H1 (cell line): ENCODE data around the gene PNMA6E. TPM values are rescaled to one million over a fixed set of nuclear protein-coding genes. Genes with fewer than 3 reads are reported as not detected.

Source experiments
- CTCF ChIA-PET: fragments of 300-600 bp; sonication (Branson Sonifier 250); formaldehyde crosslinking; loops from one replicate; lab custom pipeline; 2021; ENCODE audit not compliant: partially characterized antibody; lab: Charles Lee
- POLR2A ChIA-PET: fragments of 300-600 bp; sonication (Branson Sonifier 250); formaldehyde crosslinking; loops from one replicate; lab custom pipeline; 2021; ENCODE audit warnings: inconsistent platforms; ENCODE audit not compliant: partially characterized antibody; lab: Charles Lee
- DNase-seq, 2 experiments: peaks; one replicate each; pipeline versions ENCODE4 v3.0.0 to v3.0.0-alpha.2; 2010 to 2022; ENCODE audit warnings: low spot score in 2 of 2, low read depth in 1 of 2, mixed read lengths in 1 of 2
- FAIRE-seq: peaks from 2 replicates; lab custom pipeline; 2011; peaks lifted over from hg19 to GRCh38; lab: Jason Lieb, UNC
- H2AFZ ChIP-seq: 2 replicates; pipeline ENCODE4 v1.8.1; 2012; ENCODE audit warnings: low read length, inconsistent platforms
- H2AK5ac ChIP-seq: 2 replicates; pipeline ENCODE4 v1.6.1; 2013; ENCODE audit warnings: low read depth, low read length
- H2BK120ac ChIP-seq: replicated peaks from 2 replicates; pipeline ENCODE3; 2013; ENCODE audit warnings: low read depth, low read length, inconsistent platforms
- H2BK12ac ChIP-seq: 2 replicates; pipeline ENCODE4 v1.6.1; 2013; ENCODE audit warnings: low read depth, low read length
- H2BK15ac ChIP-seq: 2 replicates; pipeline ENCODE4 v1.6.1; 2013; ENCODE audit warnings: low read length
- H2BK20ac ChIP-seq: 2 replicates; pipeline ENCODE4 v1.6.1; 2013; ENCODE audit warnings: low read length
- H2BK5ac ChIP-seq: 2 replicates; pipeline ENCODE4 v1.6.1; 2013; ENCODE audit warnings: low read depth, low read length
- H3K14ac ChIP-seq: 2 replicates; pipeline ENCODE4 v1.6.1; 2013; ENCODE audit warnings: inconsistent platforms; ENCODE audit not compliant: insufficient read length
- H3K18ac ChIP-seq: 2 replicates; pipeline ENCODE4 v1.6.1; 2013; ENCODE audit warnings: low read length; ENCODE audit errors: extremely low read depth
- H3K23ac ChIP-seq: 2 replicates; pipeline ENCODE4 v1.6.1; 2013; ENCODE audit warnings: inconsistent platforms; ENCODE audit not compliant: insufficient read length
- H3K23me2 ChIP-seq: 2 replicates; pipeline ENCODE4 v1.6.1; 2013; ENCODE audit warnings: low read depth, low read length
- H3K27ac ChIP-seq: 2 replicates; pipeline ENCODE4 v1.6.1; 2011; ENCODE audit warnings: low read depth, low read length, inconsistent platforms
- H3K27me3 ChIP-seq, 4 experiments: replicated peaks in 1 of 4; 1 replicate in 1 of 4; 2 replicates in 3 of 4; pipeline versions ENCODE4 v1.6.1 to v1.8.1; 2011 to 2013; ENCODE audit warnings: low read length in 3 of 4, mild to moderate bottlenecking in 3 of 4, inconsistent platforms in 2 of 4, mixed read lengths in 2 of 4, moderate library complexity in 1 of 4; ENCODE audit not compliant: control insufficient read depth in 3 of 4, insufficient read depth in 3 of 4; ENCODE audit errors: extremely low read depth in 1 of 4
- H3K36me3 ChIP-seq, 4 experiments: 2 replicates each; pipeline versions ENCODE4 v1.6.1 to v1.8.1; 2011 to 2013; ENCODE audit warnings: mild to moderate bottlenecking in 4 of 4, low read length in 3 of 4, moderate library complexity in 2 of 4, control low read depth in 1 of 4, inconsistent platforms in 1 of 4; ENCODE audit not compliant: insufficient read depth in 4 of 4, control insufficient read depth in 2 of 4
- H3K4ac ChIP-seq: replicated peaks from 2 replicates; pipeline ENCODE3; 2013; ENCODE audit warnings: low read length, low read depth, mixed read lengths, inconsistent platforms; ENCODE audit not compliant: insufficient read length
- H3K4me1 ChIP-seq, 4 experiments: replicated peaks in 1 of 4; 1 replicate in 1 of 4; 2 replicates in 3 of 4; pipeline versions ENCODE4 v1.6.1 to v1.8.1; 2011 to 2013; ENCODE audit warnings: low read length in 3 of 4, inconsistent platforms in 2 of 4, mixed read lengths in 1 of 4; ENCODE audit not compliant: insufficient read depth in 4 of 4, control insufficient read depth in 3 of 4
- H3K4me2 ChIP-seq, 2 experiments: 2 replicates each; pipeline versions ENCODE4 v1.6.1 to v1.8.1; 2011 to 2013; ENCODE audit warnings: low read depth in 2 of 2, low read length in 2 of 2, control low read depth in 1 of 2, inconsistent platforms in 1 of 2, mild to moderate bottlenecking in 1 of 2; ENCODE audit not compliant: insufficient read depth in 1 of 2
- H3K4me3 ChIP-seq, 4 experiments: fragments of 200-600, 300-600 bp in 1 of 4; sonication (generic), shearing (Covaris generic), sonication (Bioruptor Twin) in 1 of 4; 2 replicates each; pipeline versions ENCODE4 v1.5.1 to v1.8.1; 2011 to 2016; ENCODE audit warnings: low read length in 4 of 4, low read depth in 3 of 4, control low read depth in 2 of 4, inconsistent platforms in 2 of 4, mild to moderate bottlenecking in 2 of 4, mixed read lengths in 1 of 4, moderate library complexity in 1 of 4; ENCODE audit not compliant: insufficient read depth in 2 of 4; ENCODE audit errors: extremely low read depth in 1 of 4
- H3K56ac ChIP-seq: replicated peaks from 2 replicates; pipeline ENCODE3; 2013; ENCODE audit warnings: low read depth, mild to moderate bottlenecking, mixed read lengths, low read length, inconsistent platforms; ENCODE audit not compliant: insufficient read length
- H3K79me1 ChIP-seq: 2 replicates; pipeline ENCODE4 v1.6.1; 2013; ENCODE audit warnings: low read depth, low read length, control low read depth
- H3K79me2 ChIP-seq, 2 experiments: 2 replicates each; pipeline versions ENCODE4 v1.6.1 to v1.8.1; 2012 to 2013; ENCODE audit warnings: low read length in 2 of 2, mild to moderate bottlenecking in 2 of 2, inconsistent platforms in 1 of 2; ENCODE audit not compliant: insufficient read depth in 2 of 2, control insufficient read depth in 1 of 2
- H3K9ac ChIP-seq, 4 experiments: replicated peaks in 1 of 4; 1 replicate in 1 of 4; 2 replicates in 3 of 4; pipeline versions ENCODE4 v1.6.1 to v1.8.1; 2011 to 2013; ENCODE audit warnings: low read depth in 3 of 4, low read length in 3 of 4, control low read depth in 2 of 4, mild to moderate bottlenecking in 2 of 4, moderate library complexity in 2 of 4, inconsistent platforms in 1 of 4; ENCODE audit errors: extremely low read depth in 1 of 4
- H3K9me3 ChIP-seq, 2 experiments: 2 replicates each; pipeline versions ENCODE4 v1.6.1 to v1.8.1; 2012 to 2013; ENCODE audit warnings: mild to moderate bottlenecking in 2 of 2, moderate library complexity in 2 of 2, control low read depth in 1 of 2, inconsistent platforms in 1 of 2, low read depth in 1 of 2, low read length in 1 of 2, mixed read lengths in 1 of 2; ENCODE audit not compliant: insufficient read depth in 2 of 2
- H4K20me1 ChIP-seq, 2 experiments: replicated peaks in 1 of 2; 2 replicates each; pipeline versions ENCODE3 to v1.8.1; 2011 to 2013; ENCODE audit warnings: inconsistent platforms in 2 of 2, low read length in 2 of 2, mild to moderate bottlenecking in 1 of 2; ENCODE audit not compliant: insufficient read depth in 2 of 2, control insufficient read depth in 1 of 2
- H4K5ac ChIP-seq: 2 replicates; pipeline ENCODE4 v1.6.1; 2013; ENCODE audit warnings: low read length, low read depth, mixed read lengths, inconsistent platforms; ENCODE audit not compliant: insufficient read length
- H4K8ac ChIP-seq: 2 replicates; pipeline ENCODE4 v1.8.0; 2013; ENCODE audit warnings: mild to moderate bottlenecking, moderate library complexity, low read length, inconsistent platforms; ENCODE audit not compliant: insufficient read depth; ENCODE audit errors: extremely low read depth
- H4K91ac ChIP-seq: replicated peaks from 2 replicates; pipeline ENCODE3; 2013; ENCODE audit warnings: low read length, mixed read lengths, inconsistent platforms; ENCODE audit not compliant: insufficient read length
- EP300 ChIP-seq, 2 experiments: IDR thresholded peaks; 1 replicate in 1 of 2; 2 replicates in 1 of 2; pipeline ENCODE4 v1.6.1; 2011 to 2012; ENCODE audit warnings: low read depth in 2 of 2, low read length in 2 of 2, mild to moderate bottlenecking in 2 of 2, borderline replicate concordance in 1 of 2, inconsistent platforms in 1 of 2, moderate library complexity in 1 of 2
- SP2 ChIP-seq: IDR thresholded peaks from 2 replicates; pipeline ENCODE4 v1.6.1; 2012; ENCODE audit warnings: mild to moderate bottlenecking, low read length, inconsistent platforms
- WGBS, 2 experiments: shearing (Covaris generic) in 1 of 2; methylation state at CpG; one replicate each; pipeline versions ENCODE4 v1.1.6 to v1.1.7; 2013 to 2015; ENCODE audit warnings: low lambda C conversion rate in 2 of 2, mixed read lengths in 2 of 2, inconsistent platforms in 1 of 2, low coverage in 1 of 2, missing lambda C conversion rate in 1 of 2; ENCODE audit not compliant: insufficient replicate concordance in 2 of 2, insufficient coverage in 1 of 2, insufficient read length in 1 of 2; ENCODE audit errors: extremely low coverage in 1 of 2, missing lambda C conversion rate in 1 of 2; 5-methylcytosine and 5-hydroxymethylcytosine counted together
- polyA plus RNA-seq, 7 experiments: library from polyadenylated mRNA; depleted of rRNA in 3 of 7; stranded (reverse) in 5 of 7; unstranded in 2 of 7; fragments of >200 nt in 5 of 7; fragments of 200-250 nt in 2 of 7; gene quantifications; 1 replicate in 5 of 7; 2 replicates in 1 of 7; 4 replicates in 1 of 7; pipeline versions ENCODE4 v1.2.1 to v1.2.3, GENCODE V29; 2011 to 2013; ENCODE audit warnings: missing spikeins in 2 of 7, mixed read lengths in 2 of 7
- total RNA-seq: library from RNA; stranded (reverse); fragmentation: NEBNext Ultra II Directional; extraction: Animal tissue kit (Norgen Biotek cat#: 25700); gene quantifications from 2 replicates; pipeline ENCODE4 v1.2.1, GENCODE V29; 2021

Gene PNMA6E
- total and polyA plus RNA-seq, 2 of the 8 experiments (the other 6 are each of a cell fraction or from before 2014, with no cell fraction given), result not detected

DNA sequence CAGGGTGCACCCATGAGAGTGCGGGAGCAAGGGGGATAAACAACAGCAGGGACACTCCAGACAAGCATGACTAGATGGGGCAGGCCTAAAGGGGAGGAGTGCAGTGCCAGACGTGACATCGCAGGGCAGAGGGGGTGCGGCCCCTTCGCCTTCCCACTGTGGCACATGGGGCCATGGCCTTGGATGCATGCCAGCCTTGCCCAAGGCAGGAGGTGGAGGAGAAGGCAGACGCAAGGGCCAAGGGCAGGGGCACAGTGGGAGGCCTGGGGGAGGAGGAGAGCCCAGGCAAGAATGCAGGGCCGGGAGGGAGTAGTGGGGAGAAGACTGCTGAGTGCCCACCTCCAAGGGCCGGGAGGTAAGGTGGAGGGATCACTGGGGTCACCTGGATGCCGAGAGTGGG lies 21.6 kb downstream of the PNMA6E start:
- peaks cover 15% of the 10 kb centered on the region; the same call in 1 of the 2 replicates for H3K23me2 ChIP-seq
- H3K36me3 ChIP-seq, result no peaks in the 10 kb centered on the region
- H2AK5ac ChIP-seq, result no peak overlapping the region
- H3K4me3 ChIP-seq, result no peak overlapping the region
- H3K4me2 ChIP-seq, result no peak overlapping the region
- H3K56ac ChIP-seq, result no peak overlapping the region
- H3K9ac ChIP-seq, result no peak overlapping the region
- no peaks in the 10 kb centered on the region for H3K79me2 ChIP-seq
- H4K5ac ChIP-seq, result no peak overlapping the region
- peaks cover 0 to 2% of the 10 kb centered on the region in 2 experiments for H4K20me1 ChIP-seq
- no peak overlapping the region for H2BK20ac ChIP-seq
- no peak overlapping the region for H3K18ac ChIP-seq
- H4K8ac ChIP-seq, result no peak overlapping the region
- H3K79me1 ChIP-seq, result no peaks in the 10 kb centered on the region
- H3K4me1 ChIP-seq, result peaks cover 0 to 6% (median 1%) of the 10 kb centered on the region in 4 experiments; a peak in 1 of 7 replicates
- DNase-seq (no peak), FAIRE-seq (no peak)
- H2AFZ ChIP-seq, result no peak overlapping the region
- CTCF ChIA-PET, result interaction anchor here (1.1 to 1.7 kb wide), 2 partner anchors 13 to 25 kb away, joined by 3 to 7 read pairs; no protein-coding TSS in a partner anchor
- H3K27ac ChIP-seq, result no peak overlapping the region
- no peak overlapping the region for H3K4ac ChIP-seq
- H3K9me3 ChIP-seq, result peaks cover 0 to 5% of the 10 kb centered on the region in 2 experiments; a peak in 1 of 4 replicates
- no peak overlapping the region for H4K91ac ChIP-seq
- H3K27me3 ChIP-seq, result no peaks in the 10 kb centered on the region
- 75% methylated on average over 2 of the region's 9 CpGs; no CpG with 5 or more reads in 1 of the 2 experiments for WGBS, 2 experiments
- H2BK15ac ChIP-seq, result no peak overlapping the region
- no peak overlapping the region for H3K14ac ChIP-seq
- H2BK120ac ChIP-seq, result no peak overlapping the region
- H2BK12ac ChIP-seq, result no peak overlapping the region
- H2BK5ac ChIP-seq, result no peak overlapping the region
- no peak overlapping the region for H3K23ac ChIP-seq
- POLR2A ChIA-PET, result no interaction called here
- no peak for TF ChIP-seq EP300 (IDR thresholded peaks at IDR 0.05; ENCODE audit: borderline replicate concordance in 1 of 2, low read depth in 2 of 2, low read length in 2 of 2)
- no peak for TF ChIP-seq SP2
